HepG2 (cell line): ENCODE results near the gene GRHL1. TPM values are rescaled to one million over a fixed set of nuclear protein-coding genes. Genes with fewer than 3 reads are reported as not detected.

Experiments used
- CBX5 ChIP-seq: sonication (generic); formaldehyde crosslinking; IDR thresholded peaks from 2 replicates; pipeline ENCODE4 v1.4.0; 2020; ENCODE audit warnings: missing genetic modification reagents, borderline replicate concordance
- ELF1 ChIP-seq: sonication (generic); formaldehyde crosslinking; IDR thresholded peaks from 2 replicates; pipeline ENCODE4 v1.4.0; 2020; ENCODE audit warnings: missing genetic modification reagents
- ELF3 ChIP-seq: IDR thresholded peaks from 2 replicates; pipeline ENCODE4 v1.6.1; 2016; ENCODE audit warnings: missing genetic modification reagents, missing compliant biosample characterization
- ELF4 ChIP-seq: sonication (generic); formaldehyde crosslinking; IDR thresholded peaks from 2 replicates; pipeline ENCODE4 v1.5.0; 2020; ENCODE audit warnings: missing genetic modification reagents, mild to moderate bottlenecking, moderate library complexity, borderline replicate concordance
- ETV5 ChIP-seq: IDR thresholded peaks from 2 replicates; pipeline ENCODE4 v1.6.1; 2018; ENCODE audit warnings: missing biosample characterization, missing genetic modification reagents, inconsistent platforms, borderline replicate concordance
- HOXD1 ChIP-seq: sonication (generic); formaldehyde crosslinking; IDR thresholded peaks from 2 replicates; pipeline ENCODE4 v1.5.0; 2020; ENCODE audit warnings: missing genetic modification reagents
- IKZF4 ChIP-seq: sonication (generic); formaldehyde crosslinking; IDR thresholded peaks from 2 replicates; pipeline ENCODE4 v1.5.1; 2020; ENCODE audit warnings: borderline replicate concordance, mild to moderate bottlenecking, low read depth, missing genetic modification reagents; ENCODE audit errors: not compliant biosample characterization
- JUND ChIP-seq: sonication (generic); formaldehyde crosslinking; IDR thresholded peaks from 2 replicates; pipeline ENCODE4 v1.8.0; 2022; ENCODE audit warnings: mild to moderate bottlenecking, missing genetic modification reagents
- NFYB ChIP-seq: sonication (generic); formaldehyde crosslinking; IDR thresholded peaks from 2 replicates; pipeline ENCODE4 v1.4.0; 2020; ENCODE audit warnings: missing genetic modification reagents
- NR2F2 ChIP-seq: IDR thresholded peaks from 2 replicates; pipeline ENCODE4 v1.6.1; 2012; ENCODE audit warnings: low read depth, inconsistent platforms, borderline replicate concordance
- RARG ChIP-seq: sonication (generic); formaldehyde crosslinking; IDR thresholded peaks from 2 replicates; pipeline ENCODE4 v1.4.0; 2020; ENCODE audit warnings: low read depth, mild to moderate bottlenecking, missing genetic modification reagents
- RFX3 ChIP-seq: IDR thresholded peaks from 2 replicates; pipeline ENCODE4 v1.6.1; 2016; ENCODE audit warnings: missing biosample characterization, missing genetic modification reagents
- SALL1 ChIP-seq: sonication (generic); formaldehyde crosslinking; IDR thresholded peaks from 2 replicates; pipeline ENCODE4 v1.8.0; 2022; ENCODE audit warnings: mild to moderate bottlenecking, missing genetic modification reagents
- SSRP1 ChIP-seq: IDR thresholded peaks from 2 replicates; pipeline ENCODE4 v1.6.1; 2016; ENCODE audit warnings: control low read depth
- TCF12 ChIP-seq, 2 experiments: fragments of 450-650 bp in 1 of 2; sonication (generic) in 1 of 2; formaldehyde crosslinking in 1 of 2; IDR thresholded peaks; 2 replicates each; pipeline versions ENCODE4 v1.6.1 to v1.8.0; 2017 to 2022; ENCODE audit warnings: antibody characterized with exemption in 1 of 2, mild to moderate bottlenecking in 1 of 2, missing genetic modification reagents in 1 of 2, moderate library complexity in 1 of 2
- ZFP37 ChIP-seq: sonication (generic); formaldehyde crosslinking; IDR thresholded peaks from 2 replicates; pipeline ENCODE4 v1.4.0; 2020; ENCODE audit warnings: missing genetic modification reagents, borderline replicate concordance
- ZNF12 ChIP-seq: sonication (generic); formaldehyde crosslinking; IDR thresholded peaks from 2 replicates; pipeline ENCODE4 v1.5.0; 2020; ENCODE audit warnings: missing genetic modification reagents
- ZNF124 ChIP-seq: sonication (generic); formaldehyde crosslinking; IDR thresholded peaks from 2 replicates; pipeline ENCODE4 v1.4.0; 2020; ENCODE audit warnings: missing genetic modification reagents
- ZNF557 ChIP-seq: sonication (generic); formaldehyde crosslinking; IDR thresholded peaks from 2 replicates; pipeline ENCODE4 v1.4.0; 2020; ENCODE audit warnings: missing genetic modification reagents
- ZNF562 ChIP-seq: sonication (generic); formaldehyde crosslinking; IDR thresholded peaks from 2 replicates; pipeline ENCODE4 v1.8.0; 2022; ENCODE audit warnings: missing genetic modification reagents, borderline replicate concordance
- ZNF678 ChIP-seq: sonication (generic); formaldehyde crosslinking; IDR thresholded peaks from 2 replicates; pipeline ENCODE4 v1.4.0; 2020; ENCODE audit warnings: mild to moderate bottlenecking, missing genetic modification reagents
- polyA plus RNA-seq, 8 experiments: library from polyadenylated mRNA; depleted of rRNA in 3 of 8; stranded (reverse) in 7 of 8; unstranded in 1 of 8; fragments of >200 nt; fragmentation: Illumina TruSeq in 4 of 8; extraction: Trizol in 4 of 8; gene quantifications; 2 replicates each; pipeline versions ENCODE4 v1.2.1 to v1.2.3, GENCODE V29; 2011 to 2016; ENCODE audit warnings: low read depth in 4 of 8, missing spikeins in 1 of 8, mixed read lengths in 1 of 8; ENCODE audit not compliant: insufficient read depth in 1 of 8
- total RNA-seq, 5 experiments: library from RNA; depleted of rRNA; stranded (reverse); fragments of >200 nt; fragmentation: Illumina TruSeq; extraction: Trizol; gene quantifications; 2 replicates each; pipeline ENCODE4 v1.2.3, GENCODE V29; 2016; ENCODE audit warnings: low read depth in 1 of 5
- TF ChIP-seq, protein P1 (sequence below): sonication (generic); formaldehyde crosslinking; IDR thresholded peaks from 2 replicates; pipeline ENCODE4 v1.8.1; 2023; ENCODE audit warnings: mild to moderate bottlenecking, inconsistent platforms, moderate library complexity, missing genetic modification reagents, borderline replicate concordance
- TF ChIP-seq, protein P2 (sequence below): sonication (generic); formaldehyde crosslinking; IDR thresholded peaks from 2 replicates; pipeline ENCODE4 v1.4.0; 2020; ENCODE audit warnings: missing genetic modification reagents, borderline replicate concordance
- TF ChIP-seq, protein P3 (sequence below): sonication (generic); formaldehyde crosslinking; IDR thresholded peaks from 2 replicates; pipeline ENCODE4 v1.4.0; 2020; ENCODE audit warnings: missing genetic modification reagents

Gene GRHL1
- total and polyA plus RNA-seq, 2 of the 13 experiments (the other 11 are each of a cell fraction or from before 2014, with no cell fraction given) = 9.3 to 12.0 TPM

DNA sequence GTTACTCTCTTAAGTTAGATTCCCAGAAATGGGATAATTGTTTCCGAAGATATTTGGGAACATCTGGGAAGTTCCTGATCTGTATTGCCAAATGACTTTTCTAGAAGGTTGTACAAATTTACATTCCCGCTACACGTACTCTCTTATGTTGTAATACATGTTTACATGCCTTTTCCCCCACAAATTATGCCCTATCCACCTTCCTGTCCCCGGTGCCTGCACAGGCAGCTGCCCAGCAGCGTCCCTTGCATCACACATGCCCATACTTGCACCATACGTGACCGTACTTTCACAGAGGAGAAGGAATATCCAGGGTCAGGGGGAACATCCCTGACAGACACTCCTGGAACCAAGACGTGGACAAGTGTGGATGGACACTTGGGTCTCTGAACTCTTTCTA, 67.7 kb downstream of the GRHL1 start (continued):
- no peak for TF ChIP-seq HOXD1 (CRISPR knock-in tag)
- TF ChIP-seq ZFP37 = no peak
- TF ChIP-seq, protein P1, sequence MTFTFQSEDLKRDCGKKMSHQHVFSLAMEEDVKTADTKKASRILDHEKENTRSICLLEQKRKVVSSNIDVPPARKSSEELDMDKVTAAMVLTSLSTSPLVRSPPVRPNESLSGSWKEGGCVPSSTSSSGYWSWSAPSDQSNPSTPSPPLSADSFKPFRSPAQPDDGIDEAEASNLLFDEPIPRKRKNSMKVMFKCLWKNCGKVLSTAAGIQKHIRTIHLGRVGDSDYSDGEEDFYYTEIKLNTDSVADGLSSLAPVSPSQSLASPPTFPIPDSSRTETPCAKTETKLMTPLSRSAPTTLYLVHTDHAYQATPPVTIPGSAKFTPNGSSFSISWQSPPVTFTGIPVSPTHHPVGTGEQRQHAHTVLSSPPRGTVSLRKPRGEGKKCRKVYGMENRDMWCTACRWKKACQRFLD (CRISPR knock-in tag) = no peak
- no peak for TF ChIP-seq ZNF557 (CRISPR knock-in tag)
- peak; percentile 58; the same call in 1 of the 2 replicates for TF ChIP-seq CBX5 (CRISPR knock-in tag)
- no peak for TF ChIP-seq RARG (CRISPR knock-in tag)
- no peak for TF ChIP-seq ZNF124 (CRISPR knock-in tag)
- TF ChIP-seq ZNF562 (CRISPR knock-in tag) = no peak
- TF ChIP-seq TCF12 (IDR thresholded peaks at IDR 0.05) = no peak
- TF ChIP-seq TCF12 (CRISPR knock-in tag; IDR thresholded peaks at IDR 0.05) = no peak
- TF ChIP-seq, protein P2, sequence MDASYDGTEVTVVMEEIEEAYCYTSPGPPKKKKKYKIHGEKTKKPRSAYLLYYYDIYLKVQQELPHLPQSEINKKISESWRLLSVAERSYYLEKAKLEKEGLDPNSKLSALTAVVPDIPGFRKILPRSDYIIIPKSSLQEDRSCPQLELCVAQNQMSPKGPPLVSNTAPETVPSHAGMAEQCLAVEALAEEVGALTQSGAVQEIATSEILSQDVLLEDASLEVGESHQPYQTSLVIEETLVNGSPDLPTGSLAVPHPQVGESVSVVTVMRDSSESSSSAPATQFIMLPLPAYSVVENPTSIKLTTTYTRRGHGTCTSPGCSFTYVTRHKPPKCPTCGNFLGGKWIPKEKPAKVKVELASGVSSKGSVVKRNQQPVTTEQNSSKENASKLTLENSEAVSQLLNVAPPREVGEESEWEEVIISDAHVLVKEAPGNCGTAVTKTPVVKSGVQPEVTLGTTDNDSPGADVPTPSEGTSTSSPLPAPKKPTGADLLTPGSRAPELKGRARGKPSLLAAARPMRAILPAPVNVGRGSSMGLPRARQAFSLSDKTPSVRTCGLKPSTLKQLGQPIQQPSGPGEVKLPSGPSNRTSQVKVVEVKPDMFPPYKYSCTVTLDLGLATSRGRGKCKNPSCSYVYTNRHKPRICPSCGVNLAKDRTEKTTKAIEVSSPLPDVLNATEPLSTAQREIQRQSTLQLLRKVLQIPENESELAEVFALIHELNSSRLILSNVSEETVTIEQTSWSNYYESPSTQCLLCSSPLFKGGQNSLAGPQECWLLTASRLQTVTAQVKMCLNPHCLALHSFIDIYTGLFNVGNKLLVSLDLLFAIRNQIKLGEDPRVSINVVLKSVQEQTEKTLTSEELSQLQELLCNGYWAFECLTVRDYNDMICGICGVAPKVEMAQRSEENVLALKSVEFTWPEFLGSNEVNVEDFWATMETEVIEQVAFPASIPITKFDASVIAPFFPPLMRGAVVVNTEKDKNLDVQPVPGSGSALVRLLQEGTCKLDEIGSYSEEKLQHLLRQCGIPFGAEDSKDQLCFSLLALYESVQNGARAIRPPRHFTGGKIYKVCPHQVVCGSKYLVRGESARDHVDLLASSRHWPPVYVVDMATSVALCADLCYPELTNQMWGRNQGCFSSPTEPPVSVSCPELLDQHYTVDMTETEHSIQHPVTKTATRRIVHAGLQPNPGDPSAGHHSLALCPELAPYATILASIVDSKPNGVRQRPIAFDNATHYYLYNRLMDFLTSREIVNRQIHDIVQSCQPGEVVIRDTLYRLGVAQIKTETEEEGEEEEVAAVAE (CRISPR knock-in tag) = no peak
- TF ChIP-seq ELF4 = no peak
- TF ChIP-seq RFX3 (CRISPR knock-in tag) = no peak
- TF ChIP-seq SSRP1 (CRISPR knock-in tag) = peak; percentile 64; the same call in 1 of the 2 replicates
- peak; percentile 29; the same call in 1 of the 2 replicates for TF ChIP-seq ELF1
- TF ChIP-seq SALL1 (CRISPR knock-in tag) = peak; percentile 77; the same call in 1 of the 2 replicates
- no peak for TF ChIP-seq NFYB (CRISPR knock-in tag)
- no peak for TF ChIP-seq JUND (CRISPR knock-in tag)
- TF ChIP-seq NR2F2 = no peak
- peak; percentile 51; the same call in 1 of the 2 replicates for TF ChIP-seq ETV5 (CRISPR knock-in tag)
- no peak for TF ChIP-seq ZNF678
- TF ChIP-seq ZNF12 = 0 out of 2 replicates have a peak, but pooled peaks have one; percentile 29
- no peak for TF ChIP-seq IKZF4 (CRISPR knock-in tag)
- TF ChIP-seq, protein P3, sequence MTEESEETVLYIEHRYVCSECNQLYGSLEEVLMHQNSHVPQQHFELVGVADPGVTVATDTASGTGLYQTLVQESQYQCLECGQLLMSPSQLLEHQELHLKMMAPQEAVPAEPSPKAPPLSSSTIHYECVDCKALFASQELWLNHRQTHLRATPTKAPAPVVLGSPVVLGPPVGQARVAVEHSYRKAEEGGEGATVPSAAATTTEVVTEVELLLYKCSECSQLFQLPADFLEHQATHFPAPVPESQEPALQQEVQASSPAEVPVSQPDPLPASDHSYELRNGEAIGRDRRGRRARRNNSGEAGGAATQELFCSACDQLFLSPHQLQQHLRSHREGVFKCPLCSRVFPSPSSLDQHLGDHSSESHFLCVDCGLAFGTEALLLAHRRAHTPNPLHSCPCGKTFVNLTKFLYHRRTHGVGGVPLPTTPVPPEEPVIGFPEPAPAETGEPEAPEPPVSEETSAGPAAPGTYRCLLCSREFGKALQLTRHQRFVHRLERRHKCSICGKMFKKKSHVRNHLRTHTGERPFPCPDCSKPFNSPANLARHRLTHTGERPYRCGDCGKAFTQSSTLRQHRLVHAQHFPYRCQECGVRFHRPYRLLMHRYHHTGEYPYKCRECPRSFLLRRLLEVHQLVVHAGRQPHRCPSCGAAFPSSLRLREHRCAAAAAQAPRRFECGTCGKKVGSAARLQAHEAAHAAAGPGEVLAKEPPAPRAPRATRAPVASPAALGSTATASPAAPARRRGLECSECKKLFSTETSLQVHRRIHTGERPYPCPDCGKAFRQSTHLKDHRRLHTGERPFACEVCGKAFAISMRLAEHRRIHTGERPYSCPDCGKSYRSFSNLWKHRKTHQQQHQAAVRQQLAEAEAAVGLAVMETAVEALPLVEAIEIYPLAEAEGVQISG (CRISPR knock-in tag) = no peak
- TF ChIP-seq ELF3 (CRISPR knock-in tag) = peak; percentile 53; the same call in 1 of the 2 replicates
